ENCODE data around the gene GGCT. TPM values are rescaled to one million over a fixed set of nuclear protein-coding genes. Genes with fewer than 3 reads are reported as not detected.

Gene GGCT
- total RNA-seq, 3 donors from 2014 or later (not counting 1 experiment from before 2014, with no cell fraction given): 8.7 to 10.8 (median 9.2) TPM

- TF ChIP-seq CTCF (IDR thresholded peaks at IDR 0.05): no peak
- H3K27ac Mint-ChIP-seq: no peak overlapping the region
- no peak overlapping the region for H3K4me3 Mint-ChIP-seq
- WGBS (ENCODE audit: insufficient coverage): 98% methylated on average over 4 of the region's 4 CpGs
- H3K27me3 Mint-ChIP-seq (ENCODE audit: low read depth in 2 of 2): no peaks in the 10 kb centered on the region
- H3K27me3 ChIP-seq (ENCODE audit: control insufficient read depth, insufficient read depth, low read length): no peaks in the 10 kb centered on the region
- H3K4me1 ChIP-seq (ENCODE audit: control insufficient read depth, insufficient read depth, low read length): no peaks in the 10 kb centered on the region
- intact Hi-C loops (cut with micrococcal nuclease): no loop called here
- no peak overlapping the region for H3K27ac ChIP-seq (ENCODE audit: low read length)
- no peaks in the 10 kb centered on the region for H3K36me3 Mint-ChIP-seq
- no peak overlapping the region for H3K4me3 ChIP-seq (ENCODE audit: low read length)
- H3K9me3 ChIP-seq (ENCODE audit: control insufficient read depth, insufficient read depth, low read length): no peaks in the 10 kb centered on the region
- ATAC-seq (no peak), DNase-seq (no peak)
- H3K4me1 Mint-ChIP-seq: peaks cover 15% of the 10 kb centered on the region in 2 donors
- H3K36me3 ChIP-seq (ENCODE audit: control insufficient read depth, insufficient read depth, low read length): no peaks in the 10 kb centered on the region
- no peaks in the 10 kb centered on the region for H3K9me3 Mint-ChIP-seq
Measured at GRCh38 chr7:30526163-30526562, 21.5 kb upstream of the GGCT start.

- intact Hi-C loops (cut with micrococcal nuclease): no loop called here
- 97% methylated on average over 4 of the region's 5 CpGs for WGBS (ENCODE audit: insufficient coverage)
- ATAC-seq (no peak), DNase-seq (no peak)
- H3K4me1 ChIP-seq (ENCODE audit: control insufficient read depth, insufficient read depth, low read length): no peaks in the 10 kb centered on the region
- no peak overlapping the region for H3K4me3 ChIP-seq (ENCODE audit: low read length)
- peaks cover 15% of the 10 kb centered on the region in 2 donors for H3K4me1 Mint-ChIP-seq
- no peak overlapping the region for H3K4me3 Mint-ChIP-seq
- no peaks in the 10 kb centered on the region for H3K9me3 Mint-ChIP-seq
- TF ChIP-seq CTCF (IDR thresholded peaks at IDR 0.05): no peak
- H3K36me3 Mint-ChIP-seq: no peaks in the 10 kb centered on the region
- H3K36me3 ChIP-seq (ENCODE audit: control insufficient read depth, insufficient read depth, low read length): no peaks in the 10 kb centered on the region
- H3K27ac Mint-ChIP-seq: no peak overlapping the region
- H3K27ac ChIP-seq (ENCODE audit: low read length): no peak overlapping the region
- no peaks in the 10 kb centered on the region for H3K27me3 Mint-ChIP-seq (ENCODE audit: low read depth in 2 of 2)
- H3K27me3 ChIP-seq (ENCODE audit: control insufficient read depth, insufficient read depth, low read length): no peaks in the 10 kb centered on the region
- no peaks in the 10 kb centered on the region for H3K9me3 ChIP-seq (ENCODE audit: control insufficient read depth, insufficient read depth, low read length)
Measured at GRCh38 chr7:30525429-30525828, 20.8 kb upstream of the GGCT start.

GRCh38 chr7:30524545-30524944 is 19.9 kb upstream of the GGCT start:
- DNase-seq: no peak
- no peak for TF ChIP-seq CTCF (IDR thresholded peaks at IDR 0.05)
- H3K9me3 Mint-ChIP-seq: no peaks in the 10 kb centered on the region
- H3K27me3 Mint-ChIP-seq (ENCODE audit: low read depth in 2 of 2): no peaks in the 10 kb centered on the region
- H3K4me3 Mint-ChIP-seq: no peak overlapping the region
- H3K27me3 ChIP-seq (ENCODE audit: control insufficient read depth, insufficient read depth, low read length): no peaks in the 10 kb centered on the region
- H3K4me3 ChIP-seq (ENCODE audit: low read length): no peak overlapping the region
- H3K36me3 ChIP-seq (ENCODE audit: control insufficient read depth, insufficient read depth, low read length): no peaks in the 10 kb centered on the region
- H3K4me1 Mint-ChIP-seq: peaks cover 15% of the 10 kb centered on the region in 2 donors
- no peaks in the 10 kb centered on the region for H3K4me1 ChIP-seq (ENCODE audit: control insufficient read depth, insufficient read depth, low read length)
- ATAC-seq: peak in 2 of 3 donors; percentile 36 to 52
- 57% methylated on average over 1 of the region's 2 CpGs for WGBS (ENCODE audit: insufficient coverage)
- peak overlapping the region; percentile 83 to 87 for H3K27ac Mint-ChIP-seq
- H3K36me3 Mint-ChIP-seq: no peaks in the 10 kb centered on the region
- no peak overlapping the region for H3K27ac ChIP-seq (ENCODE audit: low read length)
- no peaks in the 10 kb centered on the region for H3K9me3 ChIP-seq (ENCODE audit: control insufficient read depth, insufficient read depth, low read length)
- intact Hi-C loops (cut with micrococcal nuclease): no loop called here

- Histone ChIP-seq H3K27me3 (ENCODE audit: control insufficient read depth, insufficient read depth, low read length) (no peaks in the 10 kb centered on the region), H3K4me3 (ENCODE audit: low read length) (no peak overlapping the region), H3K9me3 (ENCODE audit: control insufficient read depth, insufficient read depth, low read length) (no peaks in the 10 kb centered on the region), H3K36me3 (ENCODE audit: control insufficient read depth, insufficient read depth, low read length) (no peaks in the 10 kb centered on the region), H3K27ac (ENCODE audit: low read length) (no peak overlapping the region), H3K4me1 (ENCODE audit: control insufficient read depth, insufficient read depth, low read length) (no peaks in the 10 kb centered on the region)
- no peak for TF ChIP-seq CTCF (IDR thresholded peaks at IDR 0.05)
- H3K36me3 Mint-ChIP-seq: no peaks in the 10 kb centered on the region
- no peaks in the 10 kb centered on the region for H3K27me3 Mint-ChIP-seq (ENCODE audit: low read depth in 2 of 2)
- no peak overlapping the region for H3K4me3 Mint-ChIP-seq
- DNase-seq (no peak), ATAC-seq (no peak)
- 90% methylated on average over 2 of the region's 2 CpGs for WGBS (ENCODE audit: insufficient coverage)
- peak overlapping the region; percentile 83 to 87 for H3K27ac Mint-ChIP-seq
- no peaks in the 10 kb centered on the region for H3K9me3 Mint-ChIP-seq
- H3K4me1 Mint-ChIP-seq: peaks cover 15% of the 10 kb centered on the region in 2 donors
- intact Hi-C loops (cut with micrococcal nuclease): no loop called here
Measured at GRCh38 chr7:30523466-30523865, 18.8 kb upstream of the GGCT start.

Data from natural killer cell (primary cell).